B cell (primary cell): Measurements from ENCODE around the gene TCERG1L. TPM values are rescaled to one million over a fixed set of nuclear protein-coding genes. Genes with fewer than 3 reads are reported as not detected.

Source experiments
- ATAC-seq: fragments of 200-7000 bp; cut with Tn5 transposase; one replicate; pipeline ENCODE4 v1.10.0; 2021; ENCODE audit warnings: low read depth, mild to moderate bottlenecking, moderate number of reproducible peaks, moderate library complexity
- CTCF ChIA-PET: fragments of 350-600 bp; sonication (Branson Sonifier 250); formaldehyde crosslinking; loops from one replicate; lab custom pipeline; 2021; ENCODE audit warnings: antibody characterized with exemption, inconsistent platforms; lab: Charles Lee
- POLR2A ChIA-PET: fragments of 350-600 bp; sonication (Branson Sonifier 250); formaldehyde crosslinking; loops from one replicate; lab custom pipeline; 2021; ENCODE audit warnings: antibody characterized with exemption; lab: Charles Lee
- DNase-seq: peaks from one replicate; pipeline ENCODE4 v3.0.0; 2013
- H2AFZ ChIP-seq: 2 replicates; pipeline ENCODE4 v1.6.1; 2012; ENCODE audit warnings: mild to moderate bottlenecking, low read depth, low read length; ENCODE audit not compliant: insufficient read depth, poor library complexity, severe bottlenecking
- H3K27ac ChIP-seq, 2 donors: 1 replicate in 1 of 2; 2 replicates in 1 of 2; pipeline ENCODE4 v1.5.1; 2012 to 2013; ENCODE audit warnings: low read length in 2 of 2, mild to moderate bottlenecking in 2 of 2, moderate library complexity in 1 of 2
- H3K27me3 ChIP-seq, 4 experiments: fragments of 200-600 bp in 1 of 4; sonication (generic) in 1 of 4; replicated peaks in 1 of 4; 1 replicate in 2 of 4; 2 replicates in 2 of 4; pipeline versions ENCODE4 v1.6.1 to v1.7.0; 2013 to 2016; ENCODE audit warnings: low read length in 3 of 4, mild to moderate bottlenecking in 2 of 4, mixed read lengths in 1 of 4, moderate library complexity in 1 of 4; ENCODE audit not compliant: insufficient read depth in 4 of 4, control insufficient read depth in 3 of 4; ENCODE audit errors: control extremely low read depth in 1 of 4
- H3K36me3 ChIP-seq, 2 experiments: replicated peaks in 1 of 2; 1 replicate in 1 of 2; 2 replicates in 1 of 2; pipeline versions ENCODE4 v1.6.1 to v1.7.1; 2013; ENCODE audit warnings: low read length in 1 of 2; ENCODE audit not compliant: insufficient read depth in 2 of 2, control insufficient read depth in 1 of 2; ENCODE audit errors: control extremely low read depth in 1 of 2, extremely low read depth in 1 of 2
- H3K4me1 ChIP-seq, 2 donors: fragments of 200-600 bp in 1 of 2; sonication (generic) in 1 of 2; 1 replicate in 1 of 2; 2 replicates in 1 of 2; pipeline versions ENCODE4 v1.5.1 to v1.6.1; 2013 to 2017; ENCODE audit warnings: low read length in 2 of 2; ENCODE audit not compliant: control insufficient read depth in 2 of 2, insufficient read depth in 2 of 2
- H3K4me2 ChIP-seq: replicated peaks from 2 replicates; pipeline ENCODE3; 2012; ENCODE audit warnings: mild to moderate bottlenecking, low read depth, low read length; ENCODE audit not compliant: poor library complexity, severe bottlenecking
- H3K4me3 ChIP-seq, 5 experiments: fragments of 200-600 bp in 1 of 5; sonication (generic) in 1 of 5; 1 replicate in 3 of 5; 2 replicates in 2 of 5; pipeline versions ENCODE4 v1.5.1 to v1.7.0; 2011 to 2016; ENCODE audit warnings: low read length in 4 of 5, mild to moderate bottlenecking in 4 of 5, low read depth in 2 of 5, control low read depth in 1 of 5, moderate library complexity in 1 of 5; ENCODE audit not compliant: insufficient read depth in 1 of 5; ENCODE audit errors: control extremely low read depth in 1 of 5, extremely low read depth in 1 of 5
- H3K79me2 ChIP-seq: fragments of 200-600 bp; sonication (generic); one replicate; pipeline ENCODE4 v1.6.0; 2016; ENCODE audit warnings: low read length; ENCODE audit not compliant: control insufficient read depth, insufficient read depth
- H3K9ac ChIP-seq: fragments of 200-600 bp; sonication (generic); 2 replicates; pipeline ENCODE4 v1.6.1; 2017; ENCODE audit warnings: mild to moderate bottlenecking, low read length, moderate library complexity
- H3K9me3 ChIP-seq, 3 donors: one replicate each; pipeline versions ENCODE4 v1.6.1 to v1.7.1; 2013; ENCODE audit warnings: low read length in 2 of 3; ENCODE audit not compliant: control insufficient read depth in 2 of 3, insufficient read depth in 1 of 3; ENCODE audit errors: control extremely low read depth in 1 of 3
- H4K20me1 ChIP-seq: 2 replicates; pipeline ENCODE4 v1.6.0; 2012; ENCODE audit warnings: mild to moderate bottlenecking, low read length; ENCODE audit not compliant: insufficient read depth, control insufficient read depth, poor library complexity, severe bottlenecking
- H3K27ac Mint-ChIP-seq: one replicate; pipeline ENCODE4 v1.8.0; 2021; ENCODE audit warnings: mixed read lengths
- H3K27me3 Mint-ChIP-seq: one replicate; pipeline ENCODE4 v1.8.0; 2021; ENCODE audit warnings: mixed read lengths
- H3K4me1 Mint-ChIP-seq: one replicate; pipeline ENCODE4 v1.8.0; 2021; ENCODE audit warnings: mixed read lengths
- H3K4me3 Mint-ChIP-seq: one replicate; pipeline ENCODE4 v1.8.0; 2021; ENCODE audit warnings: mixed read lengths
- H3K9me3 Mint-ChIP-seq: one replicate; pipeline ENCODE4 v1.8.0; 2022; ENCODE audit warnings: mixed read lengths; ENCODE audit not compliant: insufficient read depth
- CTCF ChIP-seq: fragments of 200-600 bp; IDR thresholded peaks from one replicate; pipeline ENCODE4 v1.8.0; 2022; ENCODE audit warnings: antibody characterized with exemption, mild to moderate bottlenecking
- EZH2 ChIP-seq: IDR thresholded peaks from 2 replicates; pipeline ENCODE4 v1.6.1; 2012; ENCODE audit warnings: borderline replicate concordance, low read depth, mild to moderate bottlenecking, moderate library complexity, low read length; ENCODE audit not compliant: insufficient read depth, poor library complexity, severe bottlenecking
- WGBS: methylation state at CpG from one replicate; pipeline ENCODE4 v1.1.5; 2013; ENCODE audit warnings: missing lambda C conversion rate; ENCODE audit not compliant: insufficient coverage; 5-methylcytosine and 5-hydroxymethylcytosine counted together
- intact Hi-C: fragments of 100-400 bp; cut with micrococcal nuclease; formaldehyde crosslinking; loops from one replicate; pipeline ENCODE4 v1.10.0; 2022
- polyA plus RNA-seq: library from polyadenylated mRNA; depleted of rRNA; stranded (reverse); fragments of >200 nt; gene quantifications from 2 replicates; pipeline ENCODE4 v1.2.3, GENCODE V29; 2012
- total RNA-seq, 2 donors: library from RNA; stranded (reverse); fragments of 120-200 nt in 1 of 2; gene quantifications; 1 replicate in 1 of 2; 2 replicates in 1 of 2; pipeline versions ENCODE4 v1.2.3 to v1.2.4, GENCODE V29; 2013 to 2022

TCERG1L gene
- total and polyA plus RNA-seq, 2 donors (not counting 1 experiment from before 2014, with no cell fraction given) = 0.10 TPM; not detected in 1

- no peak for TF ChIP-seq EZH2
- no peak for TF ChIP-seq CTCF
- no peaks in the 10 kb centered on the region for H4K20me1 ChIP-seq
- no peak overlapping the region for H3K4me3 ChIP-seq
- no peak overlapping the region for H2AFZ ChIP-seq
- H3K4me1 ChIP-seq = no peaks in the 10 kb centered on the region
- DNase-seq (no peak), ATAC-seq (no peak)
- H3K4me3 Mint-ChIP-seq = no peak overlapping the region
- WGBS = 77% methylated on average over 12 of the region's 21 CpGs
- no peak overlapping the region for H3K9ac ChIP-seq
- no peaks in the 10 kb centered on the region for H3K36me3 ChIP-seq
- no peak overlapping the region for H3K4me2 ChIP-seq
- no peaks in the 10 kb centered on the region for H3K79me2 ChIP-seq
- CTCF ChIA-PET = no interaction called here
- intact Hi-C loops = no loop called here
- H3K27ac ChIP-seq = no peak overlapping the region
- peaks cover 0 to 54% (median 0%) of the 10 kb centered on the region in 3 donors for H3K9me3 ChIP-seq
- no peak overlapping the region for H3K27ac Mint-ChIP-seq
- no peaks in the 10 kb centered on the region for H3K4me1 Mint-ChIP-seq
- POLR2A ChIA-PET = no interaction called here
- peaks cover 3% of the 10 kb centered on the region for H3K9me3 Mint-ChIP-seq
- H3K27me3 ChIP-seq = no peaks in the 10 kb centered on the region
- H3K27me3 Mint-ChIP-seq = no peaks in the 10 kb centered on the region
Observed at GRCh38 chr10:131089150-131089549, 222.4 kb downstream of the TCERG1L start.

DNA sequence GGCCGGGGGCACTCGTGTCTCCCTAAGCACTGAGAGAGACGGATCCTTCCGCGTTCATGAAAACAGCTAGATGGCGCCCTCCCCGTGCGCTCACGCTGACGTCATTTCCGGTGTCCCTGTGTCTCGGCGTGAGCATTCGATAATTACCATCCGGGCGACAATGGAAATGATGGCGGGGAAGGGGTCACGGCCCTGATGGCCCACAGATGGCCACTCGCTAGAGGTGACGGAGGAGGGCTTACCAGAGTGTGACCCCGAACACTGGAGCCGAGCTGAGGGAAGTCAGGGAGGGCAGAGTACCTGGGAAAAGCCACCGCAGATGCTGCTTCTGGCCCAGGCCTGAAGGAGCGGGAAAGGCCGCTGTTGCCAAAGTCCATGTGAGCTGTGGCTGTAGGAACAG, 222.9 kb downstream of the TCERG1L start:
- POLR2A ChIA-PET = no interaction called here
- peaks cover 3% of the 10 kb centered on the region for H3K9me3 Mint-ChIP-seq
- no peaks in the 10 kb centered on the region for H4K20me1 ChIP-seq

More for the DNA sequence above, 222.9 kb downstream of the TCERG1L start:
- Histone ChIP-seq H3K4me3 (no peak overlapping the region), H3K36me3 (no peaks in the 10 kb centered on the region), H3K79me2 (no peaks in the 10 kb centered on the region), H3K9ac (no peak overlapping the region), H3K4me2 (no peak overlapping the region), H2AFZ (no peak overlapping the region), H3K9me3 (peaks cover 0 to 53% (median 0%) of the 10 kb centered on the region in 3 donors), H3K27ac (no peak overlapping the region), H3K4me1 (no peaks in the 10 kb centered on the region), H3K27me3 (no peaks in the 10 kb centered on the region)
- no peak overlapping the region for H3K4me3 Mint-ChIP-seq
- CTCF ChIA-PET = no interaction called here
- ATAC-seq (no peak), DNase-seq (no peak)
- no peaks in the 10 kb centered on the region for H3K27me3 Mint-ChIP-seq
- 90% methylated on average over 25 of the region's 25 CpGs for WGBS
- intact Hi-C loops = no loop called here
- no peaks in the 10 kb centered on the region for H3K4me1 Mint-ChIP-seq
- TF ChIP-seq CTCF (no peak), EZH2 (no peak)
- H3K27ac Mint-ChIP-seq = no peak overlapping the region
